Neuronal stem cell (in vitro differentiated cells): ENCODE data around the gene ARMH2.
A peak's percentile ranks its signal among the peaks of the same experiment; 100 is the strongest.

ENCODE experiments used
- DNase-seq: peaks from one replicate; pipeline ENCODE4 v3.0.0-alpha.2; 2013; ENCODE audit warnings: low spot score
- H2AFZ ChIP-seq: one replicate; pipeline ENCODE4 v1.6.1; 2013; ENCODE audit warnings: mild to moderate bottlenecking, low read length, inconsistent platforms
- H2AK5ac ChIP-seq: 2 replicates; pipeline ENCODE4 v1.6.1; 2013; ENCODE audit warnings: low read depth, mild to moderate bottlenecking, inconsistent platforms, low read length, moderate library complexity, mixed read lengths
- H2BK120ac ChIP-seq: 2 replicates; pipeline ENCODE4 v1.6.1; 2013; ENCODE audit warnings: low read depth, mild to moderate bottlenecking, inconsistent platforms, low read length, moderate library complexity, mixed read lengths
- H2BK12ac ChIP-seq: one replicate; pipeline ENCODE4 v1.6.1; 2013; ENCODE audit warnings: low read length, inconsistent platforms
- H2BK15ac ChIP-seq: 2 replicates; pipeline ENCODE4 v1.6.1; 2013; ENCODE audit warnings: mild to moderate bottlenecking, low read length, inconsistent platforms, mixed read lengths
- H2BK5ac ChIP-seq: one replicate; pipeline ENCODE4 v1.6.1; 2013; ENCODE audit warnings: inconsistent platforms, mild to moderate bottlenecking, low read length, moderate library complexity
- H3K14ac ChIP-seq: one replicate; pipeline ENCODE4 v1.6.1; 2013; ENCODE audit warnings: low read length, inconsistent platforms
- H3K18ac ChIP-seq: 2 replicates; pipeline ENCODE4 v1.6.1; 2013; ENCODE audit warnings: low read length, inconsistent platforms
- H3K23ac ChIP-seq: 2 replicates; pipeline ENCODE4 v1.6.1; 2013; ENCODE audit warnings: low read depth, mild to moderate bottlenecking, mixed read lengths, low read length, inconsistent platforms; ENCODE audit not compliant: poor library complexity
- H3K27ac ChIP-seq: replicated peaks from 3 replicates; pipeline ENCODE4 v1.5.1; 2013; ENCODE audit warnings: low read length, inconsistent platforms
- H3K27me3 ChIP-seq, 3 experiments: 2 replicates each; pipeline ENCODE4 v1.6.1; 2013; ENCODE audit warnings: low read length in 3 of 3, mild to moderate bottlenecking in 2 of 3, inconsistent platforms in 1 of 3, low read depth in 1 of 3, mixed read lengths in 1 of 3, moderate library complexity in 1 of 3; ENCODE audit not compliant: control insufficient read depth in 3 of 3, insufficient read depth in 3 of 3
- H3K36me3 ChIP-seq, 2 donors: replicated peaks in 1 of 2; 2 replicates each; pipeline ENCODE4 v1.6.1; 2013; ENCODE audit warnings: low read length in 2 of 2; ENCODE audit not compliant: control insufficient read depth in 2 of 2, insufficient read depth in 2 of 2
- H3K4ac ChIP-seq: 2 replicates; pipeline ENCODE4 v1.6.1; 2013; ENCODE audit warnings: inconsistent platforms, mild to moderate bottlenecking, low read length, moderate library complexity
- H3K4me1 ChIP-seq, 2 donors: 1 replicate in 1 of 2; 2 replicates in 1 of 2; pipeline ENCODE4 v1.6.1; 2013; ENCODE audit warnings: low read length in 2 of 2, low read depth in 1 of 2; ENCODE audit not compliant: control insufficient read depth in 2 of 2, insufficient read depth in 1 of 2
- H3K4me2 ChIP-seq: one replicate; pipeline ENCODE4 v1.6.1; 2013; ENCODE audit warnings: mild to moderate bottlenecking, low read length, inconsistent platforms; ENCODE audit not compliant: insufficient read depth, poor library complexity, severe bottlenecking
- H3K4me3 ChIP-seq, 2 donors: 2 replicates each; pipeline ENCODE4 v1.5.1; 2013; ENCODE audit warnings: low read length in 2 of 2, mild to moderate bottlenecking in 2 of 2, inconsistent platforms in 1 of 2, moderate library complexity in 1 of 2
- H3K79me1 ChIP-seq: one replicate; pipeline ENCODE4 v1.6.1; 2013; ENCODE audit warnings: low read depth, mild to moderate bottlenecking, inconsistent platforms, low read length, moderate library complexity
- H3K9ac ChIP-seq: one replicate; pipeline ENCODE4 v1.6.1; 2013; ENCODE audit warnings: mild to moderate bottlenecking, low read depth, low read length, inconsistent platforms; ENCODE audit not compliant: poor library complexity
- H3K9me3 ChIP-seq, 2 donors: replicated peaks in 1 of 2; 2 replicates each; pipeline versions ENCODE3 to v1.6.1; 2013; ENCODE audit warnings: low read length in 2 of 2, mild to moderate bottlenecking in 2 of 2, inconsistent platforms in 1 of 2, low read depth in 1 of 2, mixed read lengths in 1 of 2, moderate library complexity in 1 of 2; ENCODE audit not compliant: control insufficient read depth in 2 of 2, insufficient read depth in 1 of 2
- H4K8ac ChIP-seq: one replicate; pipeline ENCODE4 v1.6.1; 2013; ENCODE audit warnings: low read depth, mild to moderate bottlenecking, inconsistent platforms, low read length, moderate library complexity
- H4K91ac ChIP-seq: one replicate; pipeline ENCODE4 v1.6.1; 2013; ENCODE audit warnings: low read length, low read depth, mild to moderate bottlenecking, inconsistent platforms; ENCODE audit not compliant: poor library complexity
- WGBS, 2 donors: extraction: QIAGEN DNeasy Blood & Tissue Kit; methylation state at CpG; one replicate each; pipeline ENCODE4 v1.1.7; 2013; ENCODE audit warnings: missing lambda C conversion rate in 2 of 2, mixed read lengths in 1 of 2; ENCODE audit not compliant: insufficient read length in 2 of 2, insufficient replicate concordance in 1 of 2; ENCODE audit errors: extremely low coverage in 2 of 2; 5-methylcytosine and 5-hydroxymethylcytosine counted together

Gene ARMH2

DNA sequence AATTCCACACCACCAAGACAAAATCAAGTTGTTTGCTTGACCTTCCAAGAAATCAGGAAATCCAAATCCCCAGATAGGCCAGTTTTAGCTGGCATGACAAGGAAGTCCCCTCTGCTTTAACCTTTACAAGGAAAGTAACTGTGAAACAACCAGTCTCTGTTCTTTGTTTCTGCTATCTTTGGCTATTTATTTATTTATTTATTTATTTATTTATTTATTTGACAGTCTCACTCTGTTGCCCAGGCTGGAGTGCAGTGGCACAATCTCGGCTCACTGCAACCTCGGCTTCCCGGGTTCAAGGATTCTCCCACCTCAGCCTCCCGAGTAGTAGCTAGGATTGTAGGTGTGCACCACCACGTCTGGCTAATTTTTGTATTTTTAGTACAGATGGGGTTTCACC is 38.5 kb downstream of the ARMH2 start:
- no peak overlapping the region for H2BK12ac ChIP-seq
- no peaks in the 10 kb centered on the region for H3K9me3 ChIP-seq
- H3K27ac ChIP-seq, result no peak overlapping the region
- no peak overlapping the region for H3K4me2 ChIP-seq
- H2AK5ac ChIP-seq, result no peak overlapping the region
- no CpG with 5 or more reads among the region's 5 CpGs for WGBS, 2 donors
- no peak overlapping the region for H3K23ac ChIP-seq
- H3K36me3 ChIP-seq, result no peaks in the 10 kb centered on the region
- H3K18ac ChIP-seq, result no peak overlapping the region
- no peak overlapping the region for H3K4ac ChIP-seq
- no peak overlapping the region for H2BK120ac ChIP-seq
- no peak for DNase-seq
- no peak overlapping the region for H3K4me3 ChIP-seq
- H2BK15ac ChIP-seq, result no peak overlapping the region
- no peak overlapping the region for H4K8ac ChIP-seq
- H3K14ac ChIP-seq, result no peak overlapping the region
- H3K27me3 ChIP-seq, result no peaks in the 10 kb centered on the region
- H3K79me1 ChIP-seq, result no peaks in the 10 kb centered on the region
- no peak overlapping the region for H2AFZ ChIP-seq
- peaks cover 0 to 5% of the 10 kb centered on the region in 2 donors for H3K4me1 ChIP-seq
- no peak overlapping the region for H2BK5ac ChIP-seq
- no peak overlapping the region for H3K9ac ChIP-seq
- no peak overlapping the region for H4K91ac ChIP-seq

DNA sequence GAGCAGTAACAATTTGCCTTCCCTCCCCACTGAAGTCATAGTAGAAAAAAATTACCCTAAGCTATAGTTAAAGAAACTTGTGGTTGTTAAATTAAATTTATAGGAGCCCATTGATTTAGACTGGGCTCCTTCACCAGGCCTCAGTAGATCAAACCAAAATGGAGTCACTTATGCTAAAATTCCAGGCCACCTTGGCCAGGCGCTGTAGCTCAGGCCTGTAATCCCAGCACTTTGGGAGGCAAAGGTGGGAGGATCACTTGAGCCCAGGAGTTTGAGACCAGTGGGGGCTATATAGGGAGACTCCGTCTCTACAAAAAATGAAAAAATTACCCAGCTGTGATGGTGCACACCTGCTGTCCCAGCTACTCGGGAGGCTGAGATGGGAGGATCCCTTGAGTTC is 39.0 kb downstream of the ARMH2 start:
- Histone ChIP-seq H2AFZ (no peak overlapping the region), H3K27ac (no peak overlapping the region), H2BK5ac (no peak overlapping the region), H3K79me1 (no peaks in the 10 kb centered on the region), H3K4me2 (no peak overlapping the region), H2BK120ac (no peak overlapping the region), H3K9me3 (no peaks in the 10 kb centered on the region), H4K8ac (no peak overlapping the region), H3K18ac (no peak overlapping the region), H2BK12ac (no peak overlapping the region), H2AK5ac (no peak overlapping the region), H4K91ac (no peak overlapping the region), H3K23ac (no peak overlapping the region), H3K4ac (no peak overlapping the region), H2BK15ac (no peak overlapping the region), H3K27me3 (no peaks in the 10 kb centered on the region), H3K9ac (no peak overlapping the region), H3K14ac (no peak overlapping the region), H3K4me3 (no peak overlapping the region), H3K36me3 (no peaks in the 10 kb centered on the region), H3K4me1 (peaks cover 0 to 5% of the 10 kb centered on the region in 2 donors)
- DNase-seq, result no peak
- WGBS, 2 donors, result no CpG with 5 or more reads among the region's 3 CpGs

GRCh38 chr6:24757611-24758010 is 41.1 kb downstream of the ARMH2 start:
- Histone ChIP-seq H2AFZ (peak overlapping the region; percentile 58), H3K9me3 (no peaks in the 10 kb centered on the region), H4K91ac (no peak overlapping the region), H2AK5ac (no peak overlapping the region), H2BK12ac (no peak overlapping the region), H3K4ac (no peak overlapping the region), H3K27me3 (no peaks in the 10 kb centered on the region), H3K4me3 (no peak overlapping the region), H2BK5ac (no peak overlapping the region), H3K36me3 (no peaks in the 10 kb centered on the region), H3K4me2 (no peak overlapping the region), H3K79me1 (no peaks in the 10 kb centered on the region), H2BK15ac (no peak overlapping the region), H3K27ac (no peak overlapping the region), H2BK120ac (no peak overlapping the region), H4K8ac (no peak overlapping the region), H3K18ac (no peak overlapping the region), H3K23ac (no peak overlapping the region), H3K4me1 (peaks cover 0 to 5% of the 10 kb centered on the region in 2 donors), H3K14ac (no peak overlapping the region), H3K9ac (no peak overlapping the region)
- WGBS, 2 donors, result no CpG with 5 or more reads among the region's 6 CpGs
- no peak for DNase-seq

DNA sequence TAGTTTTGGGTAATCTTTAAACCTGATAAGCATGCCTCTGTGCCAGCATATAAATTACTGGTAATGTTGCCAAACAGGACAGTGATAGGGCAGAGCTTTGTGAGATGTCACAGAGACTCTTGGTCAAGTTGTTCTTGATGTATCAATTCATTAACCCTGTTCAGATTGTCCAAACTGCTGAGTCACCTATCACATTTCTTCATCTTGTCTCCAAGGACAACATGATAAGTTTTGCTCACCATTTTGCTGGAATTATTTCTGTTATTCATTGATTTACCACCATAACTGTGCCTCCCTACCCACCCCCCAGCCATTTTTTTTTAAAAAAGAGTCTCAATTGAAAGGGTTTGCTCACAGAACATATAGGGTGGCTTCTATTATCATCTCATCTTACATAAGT is 43.4 kb downstream of the ARMH2 start:
- H2AFZ ChIP-seq, result no peak overlapping the region
- peaks cover 0 to 3% (median 0%) of the 10 kb centered on the region in 3 experiments for H3K27me3 ChIP-seq
- no peak overlapping the region for H4K8ac ChIP-seq
- no peaks in the 10 kb centered on the region for H3K79me1 ChIP-seq
- H4K91ac ChIP-seq, result no peak overlapping the region
- no peaks in the 10 kb centered on the region for H3K9me3 ChIP-seq
- no peak overlapping the region for H2BK12ac ChIP-seq
- H2BK15ac ChIP-seq, result no peak overlapping the region
- H3K4ac ChIP-seq, result no peak overlapping the region
- no peak overlapping the region for H3K9ac ChIP-seq
- peaks cover 0 to 2% of the 10 kb centered on the region in 2 donors for H3K4me1 ChIP-seq
- no peak overlapping the region for H3K18ac ChIP-seq
- H3K14ac ChIP-seq, result no peak overlapping the region
- H2BK5ac ChIP-seq, result no peak overlapping the region
- no peak overlapping the region for H3K27ac ChIP-seq
- no peak for DNase-seq
- no peak overlapping the region for H2BK120ac ChIP-seq
- H3K4me3 ChIP-seq, result no peak overlapping the region
- H3K36me3 ChIP-seq, result no peaks in the 10 kb centered on the region
- H3K23ac ChIP-seq, result no peak overlapping the region
- no peak overlapping the region for H2AK5ac ChIP-seq
- no peak overlapping the region for H3K4me2 ChIP-seq
